ENCODE data around the gene PARP8.

The PARP8 gene

GRCh38 chr5:50886657-50887345 is 220.4 kb downstream of the PARP8 start:
- no peak for DNase-seq
- intact Hi-C loops (cut with DNase I): no loop called here

- no peak for DNase-seq
- intact Hi-C loops (cut with DNase I): no loop called here
Measured at GRCh38 chr5:50887889-50888633, 221.6 kb downstream of the PARP8 start.

- DNase-seq: no peak
- intact Hi-C loops (cut with DNase I): no loop called here
Measured at GRCh38 chr5:50888751-50889150, 222.3 kb downstream of the PARP8 start.

- DNase-seq: no peak
Measured at GRCh38 chr5:50889790-50890189, 223.4 kb downstream of the PARP8 start.

More at GRCh38 chr5:50889790-50890189, 223.4 kb downstream of the PARP8 start:
- intact Hi-C loops (cut with DNase I): no loop called here
